Measurements from ENCODE around the gene PRKAG2. TPM values are rescaled to one million over a fixed set of nuclear protein-coding genes. Genes with fewer than 3 reads are reported as not detected.

Gene PRKAG2
- polyA plus RNA-seq, 2 donors, result 9.0 to 11.2 TPM

GRCh38 chr7:151807846-151808245 lies 69.1 kb downstream of the PRKAG2 start:
- Histone ChIP-seq H3K4me3 (ENCODE audit: low read depth in 1 of 2, low read length in 2 of 2) (no peak overlapping the region), H3K36me3 (ENCODE audit: control insufficient read depth in 2 of 2, insufficient read depth in 2 of 2, low read length in 1 of 2) (peaks cover 0 to 2% of the 10 kb centered on the region in 2 donors), H3K27ac (ENCODE audit: low read depth in 2 of 2, low read length in 1 of 2) (no peak overlapping the region), H3K4me1 (ENCODE audit: control insufficient read depth in 2 of 2, insufficient read depth in 2 of 2, low read length in 1 of 2) (peaks cover 0 to 8% of the 10 kb centered on the region in 2 donors), H3K27me3 (ENCODE audit: control insufficient read depth in 1 of 2, insufficient read depth in 2 of 2, low read length in 2 of 2) (no peaks in the 10 kb centered on the region), H3K9me3 (ENCODE audit: control insufficient read depth in 2 of 2, insufficient read depth in 1 of 2, low read depth in 1 of 2, low read length in 1 of 2) (no peaks in the 10 kb centered on the region)
- WGBS, 2 donors, result 87 to 93% methylated on average over 15 of the region's 15 CpGs

GRCh38 chr7:151806952-151807775 lies 69.8 kb downstream of the PRKAG2 start:
- H3K9me3 ChIP-seq (ENCODE audit: control insufficient read depth in 2 of 2, insufficient read depth in 1 of 2, low read depth in 1 of 2, low read length in 1 of 2), result no peaks in the 10 kb centered on the region
- no peak overlapping the region for H3K4me3 ChIP-seq (ENCODE audit: low read depth in 1 of 2, low read length in 2 of 2)
- peaks cover 0 to 8% of the 10 kb centered on the region in 2 donors for H3K4me1 ChIP-seq (ENCODE audit: control insufficient read depth in 2 of 2, insufficient read depth in 2 of 2, low read length in 1 of 2)
- no peaks in the 10 kb centered on the region for H3K27me3 ChIP-seq (ENCODE audit: control insufficient read depth in 1 of 2, insufficient read depth in 2 of 2, low read length in 2 of 2)
- peak overlapping the region; percentile 58 to 81 for H3K27ac ChIP-seq (ENCODE audit: low read depth in 2 of 2, low read length in 1 of 2)
- 84 to 87% methylated on average over 19 of the region's 19 CpGs for WGBS, 2 donors
- peaks cover 0 to 2% of the 10 kb centered on the region in 2 donors for H3K36me3 ChIP-seq (ENCODE audit: control insufficient read depth in 2 of 2, insufficient read depth in 2 of 2, low read length in 1 of 2)

GRCh38 chr7:151806204-151806603 lies 70.7 kb downstream of the PRKAG2 start:
- WGBS, 2 donors, result 39 to 47% methylated on average over 8 of the region's 8 CpGs
- Histone ChIP-seq H3K4me3 (ENCODE audit: low read depth in 1 of 2, low read length in 2 of 2) (no peak overlapping the region), H3K27ac (ENCODE audit: low read depth in 2 of 2, low read length in 1 of 2) (peak overlapping the region; percentile 58 to 81), H3K9me3 (ENCODE audit: control insufficient read depth in 2 of 2, insufficient read depth in 1 of 2, low read depth in 1 of 2, low read length in 1 of 2) (no peaks in the 10 kb centered on the region), H3K36me3 (ENCODE audit: control insufficient read depth in 2 of 2, insufficient read depth in 2 of 2, low read length in 1 of 2) (peaks cover 0 to 2% of the 10 kb centered on the region in 2 donors), H3K27me3 (ENCODE audit: control insufficient read depth in 1 of 2, insufficient read depth in 2 of 2, low read length in 2 of 2) (no peaks in the 10 kb centered on the region), H3K4me1 (ENCODE audit: control insufficient read depth in 2 of 2, insufficient read depth in 2 of 2, low read length in 1 of 2) (peaks cover 0 to 8% of the 10 kb centered on the region in 2 donors)

- Histone ChIP-seq H3K27me3 (ENCODE audit: control insufficient read depth in 1 of 2, insufficient read depth in 2 of 2, low read length in 2 of 2) (no peaks in the 10 kb centered on the region), H3K4me1 (ENCODE audit: control insufficient read depth in 2 of 2, insufficient read depth in 2 of 2, low read length in 1 of 2) (peaks cover 0 to 11% of the 10 kb centered on the region in 2 donors), H3K4me3 (ENCODE audit: low read depth in 1 of 2, low read length in 2 of 2) (no peak overlapping the region), H3K9me3 (ENCODE audit: control insufficient read depth in 2 of 2, insufficient read depth in 1 of 2, low read depth in 1 of 2, low read length in 1 of 2) (no peaks in the 10 kb centered on the region), H3K27ac (ENCODE audit: low read depth in 2 of 2, low read length in 1 of 2) (no peak overlapping the region), H3K36me3 (ENCODE audit: control insufficient read depth in 2 of 2, insufficient read depth in 2 of 2, low read length in 1 of 2) (peaks cover 0 to 2% of the 10 kb centered on the region in 2 donors)
- WGBS, 2 donors, result 81 to 96% methylated on average over 6 of the region's 6 CpGs
Measured at GRCh38 chr7:151805191-151805590, 71.7 kb downstream of the PRKAG2 start.

GRCh38 chr7:151804756-151805155 lies 72.2 kb downstream of the PRKAG2 start:
- H3K36me3 ChIP-seq (ENCODE audit: control insufficient read depth in 2 of 2, insufficient read depth in 2 of 2, low read length in 1 of 2), result peaks cover 0 to 2% of the 10 kb centered on the region in 2 donors
- H3K27ac ChIP-seq (ENCODE audit: low read depth in 2 of 2, low read length in 1 of 2), result no peak overlapping the region
- no peaks in the 10 kb centered on the region for H3K27me3 ChIP-seq (ENCODE audit: control insufficient read depth in 1 of 2, insufficient read depth in 2 of 2, low read length in 2 of 2)
- 96% methylated on average over 9 of the region's 9 CpGs for WGBS, 2 donors
- H3K4me1 ChIP-seq (ENCODE audit: control insufficient read depth in 2 of 2, insufficient read depth in 2 of 2, low read length in 1 of 2), result peaks cover 0 to 11% of the 10 kb centered on the region in 2 donors
- no peaks in the 10 kb centered on the region for H3K9me3 ChIP-seq (ENCODE audit: control insufficient read depth in 2 of 2, insufficient read depth in 1 of 2, low read depth in 1 of 2, low read length in 1 of 2)
- no peak overlapping the region for H3K4me3 ChIP-seq (ENCODE audit: low read depth in 1 of 2, low read length in 2 of 2)

- Histone ChIP-seq H3K36me3 (ENCODE audit: control insufficient read depth in 2 of 2, insufficient read depth in 2 of 2, low read length in 1 of 2) (peaks cover 0 to 2% of the 10 kb centered on the region in 2 donors), H3K4me3 (ENCODE audit: low read depth in 1 of 2, low read length in 2 of 2) (no peak overlapping the region), H3K9me3 (ENCODE audit: control insufficient read depth in 2 of 2, insufficient read depth in 1 of 2, low read depth in 1 of 2, low read length in 1 of 2) (no peaks in the 10 kb centered on the region), H3K27me3 (ENCODE audit: control insufficient read depth in 1 of 2, insufficient read depth in 2 of 2, low read length in 2 of 2) (no peaks in the 10 kb centered on the region), H3K27ac (ENCODE audit: low read depth in 2 of 2, low read length in 1 of 2) (no peak overlapping the region), H3K4me1 (ENCODE audit: control insufficient read depth in 2 of 2, insufficient read depth in 2 of 2, low read length in 1 of 2) (peaks cover 0 to 11% of the 10 kb centered on the region in 2 donors)
- 86 to 94% methylated on average over 8 of the region's 8 CpGs for WGBS, 2 donors
Measured at GRCh38 chr7:151803841-151804240, 73.1 kb downstream of the PRKAG2 start.

- H3K27ac ChIP-seq (ENCODE audit: low read depth in 2 of 2, low read length in 1 of 2), result no peak overlapping the region
- peaks cover 0 to 2% of the 10 kb centered on the region in 2 donors for H3K36me3 ChIP-seq (ENCODE audit: control insufficient read depth in 2 of 2, insufficient read depth in 2 of 2, low read length in 1 of 2)
- no peak overlapping the region for H3K4me3 ChIP-seq (ENCODE audit: low read depth in 1 of 2, low read length in 2 of 2)
- no peaks in the 10 kb centered on the region for H3K9me3 ChIP-seq (ENCODE audit: control insufficient read depth in 2 of 2, insufficient read depth in 1 of 2, low read depth in 1 of 2, low read length in 1 of 2)
- peaks cover 0 to 13% of the 10 kb centered on the region in 2 donors for H3K4me1 ChIP-seq (ENCODE audit: control insufficient read depth in 2 of 2, insufficient read depth in 2 of 2, low read length in 1 of 2)
- WGBS, 2 donors, result 84 to 94% methylated on average over 5 of the region's 5 CpGs
- H3K27me3 ChIP-seq (ENCODE audit: control insufficient read depth in 1 of 2, insufficient read depth in 2 of 2, low read length in 2 of 2), result no peaks in the 10 kb centered on the region
Measured at GRCh38 chr7:151802469-151802846, 74.5 kb downstream of the PRKAG2 start.

- peaks cover 0 to 2% of the 10 kb centered on the region in 2 donors for H3K36me3 ChIP-seq (ENCODE audit: control insufficient read depth in 2 of 2, insufficient read depth in 2 of 2, low read length in 1 of 2)
- H3K27ac ChIP-seq (ENCODE audit: low read depth in 2 of 2, low read length in 1 of 2), result no peak overlapping the region
- no peaks in the 10 kb centered on the region for H3K27me3 ChIP-seq (ENCODE audit: control insufficient read depth in 1 of 2, insufficient read depth in 2 of 2, low read length in 2 of 2)
- H3K9me3 ChIP-seq (ENCODE audit: control insufficient read depth in 2 of 2, insufficient read depth in 1 of 2, low read depth in 1 of 2, low read length in 1 of 2), result no peaks in the 10 kb centered on the region
- no peak overlapping the region for H3K4me3 ChIP-seq (ENCODE audit: low read depth in 1 of 2, low read length in 2 of 2)
- peaks cover 0 to 19% of the 10 kb centered on the region in 2 donors for H3K4me1 ChIP-seq (ENCODE audit: control insufficient read depth in 2 of 2, insufficient read depth in 2 of 2, low read length in 1 of 2)
- 83 to 87% methylated on average over 15 of the region's 15 CpGs for WGBS, 2 donors
Measured at GRCh38 chr7:151801782-151802468, 75.0 kb downstream of the PRKAG2 start.

GRCh38 chr7:151801291-151801690 lies 75.6 kb downstream of the PRKAG2 start:
- WGBS, 2 donors, result 96 to 98% methylated on average over 5 of the region's 5 CpGs
- Histone ChIP-seq H3K27ac (ENCODE audit: low read depth in 2 of 2, low read length in 1 of 2) (no peak overlapping the region), H3K36me3 (ENCODE audit: control insufficient read depth in 2 of 2, insufficient read depth in 2 of 2, low read length in 1 of 2) (peaks cover 0 to 2% of the 10 kb centered on the region in 2 donors), H3K27me3 (ENCODE audit: control insufficient read depth in 1 of 2, insufficient read depth in 2 of 2, low read length in 2 of 2) (no peaks in the 10 kb centered on the region), H3K9me3 (ENCODE audit: control insufficient read depth in 2 of 2, insufficient read depth in 1 of 2, low read depth in 1 of 2, low read length in 1 of 2) (no peaks in the 10 kb centered on the region), H3K4me3 (ENCODE audit: low read depth in 1 of 2, low read length in 2 of 2) (no peak overlapping the region), H3K4me1 (ENCODE audit: control insufficient read depth in 2 of 2, insufficient read depth in 2 of 2, low read length in 1 of 2) (peaks cover 0 to 25% of the 10 kb centered on the region in 2 donors)
